RCC 7860 (cell line): ENCODE data around the gene PDIA4.
"Not testable (repeated sequence)": the region's sequence is repeated elsewhere in the genome, so short reads cannot be mapped to it uniquely, and the experiment has no call there.

ENCODE experiments used
- DNase-seq: peaks from one replicate; pipeline ENCODE4 v3.0.0-alpha.2; 2015; ENCODE audit warnings: low spot score
- FAIRE-seq: peaks from 2 replicates; lab custom pipeline; 2012; peaks lifted over from hg19 to GRCh38; lab: Jason Lieb, UNC

PDIA4 gene

GRCh38 chr7:149004405-149005370 is 23.6 kb downstream of the PDIA4 start:
- FAIRE-seq (no peak), DNase-seq (no peak)

- DNase-seq (no peak), FAIRE-seq (no peak)
Measured at GRCh38 chr7:149003560-149004305, 24.6 kb downstream of the PDIA4 start.

GRCh38 chr7:149003018-149003417 is 25.3 kb downstream of the PDIA4 start:
- DNase-seq (no peak), FAIRE-seq (no peak)

GRCh38 chr7:149002604-149003003 is 25.7 kb downstream of the PDIA4 start:
- FAIRE-seq (no peak), DNase-seq (no peak)

- no peak for FAIRE-seq
- DNase-seq = no peak
Measured at GRCh38 chr7:149001427-149002068, 26.8 kb downstream of the PDIA4 start.

- FAIRE-seq = no peak
- no peak for DNase-seq
Measured at GRCh38 chr7:149000961-149001360, 27.3 kb downstream of the PDIA4 start.

DNA sequence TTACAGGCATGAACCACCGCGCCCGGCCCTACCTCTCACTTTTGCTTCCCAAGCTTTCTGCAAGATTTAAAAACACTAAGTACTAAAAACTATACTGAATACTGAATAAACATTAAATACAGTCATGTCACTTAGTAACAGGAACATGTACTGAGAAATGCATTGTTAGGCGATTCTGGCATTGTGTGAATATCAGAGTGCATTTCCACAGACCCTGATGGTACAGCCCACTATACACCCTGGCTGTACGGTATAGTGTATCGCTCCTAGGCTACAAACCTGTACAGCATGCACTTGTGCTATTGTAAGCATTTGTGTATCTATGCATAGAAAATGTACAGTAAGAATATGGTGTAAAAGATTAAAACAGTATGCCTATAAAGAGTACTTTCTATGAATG is 29.1 kb downstream of the PDIA4 start:
- DNase-seq (no peak), FAIRE-seq (no peak)

GRCh38 chr7:148997497-148997896 is 30.8 kb downstream of the PDIA4 start:
- FAIRE-seq (no peak), DNase-seq (no peak)

DNA sequence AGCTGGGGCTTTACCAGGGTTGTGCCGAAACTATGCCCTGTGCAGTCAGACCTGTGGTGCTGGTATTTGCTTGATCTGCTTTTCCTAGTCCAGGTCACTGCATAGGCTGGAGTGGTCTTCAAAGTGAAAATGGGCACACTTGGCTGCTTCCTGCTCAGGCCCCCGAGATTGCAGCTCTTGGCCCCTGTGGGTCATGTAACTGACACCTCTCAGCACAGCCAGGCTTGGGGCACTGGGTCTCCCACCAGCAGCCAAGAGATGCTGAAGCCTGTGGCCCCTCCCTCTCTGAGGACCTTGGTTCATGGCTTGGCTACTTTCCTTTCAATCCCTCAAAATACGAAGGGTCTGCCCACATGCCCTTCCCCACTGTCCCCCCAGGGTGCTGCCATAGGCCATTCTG is 33.7 kb downstream of the PDIA4 start:
- no peak for DNase-seq
- FAIRE-seq = no peak

DNA sequence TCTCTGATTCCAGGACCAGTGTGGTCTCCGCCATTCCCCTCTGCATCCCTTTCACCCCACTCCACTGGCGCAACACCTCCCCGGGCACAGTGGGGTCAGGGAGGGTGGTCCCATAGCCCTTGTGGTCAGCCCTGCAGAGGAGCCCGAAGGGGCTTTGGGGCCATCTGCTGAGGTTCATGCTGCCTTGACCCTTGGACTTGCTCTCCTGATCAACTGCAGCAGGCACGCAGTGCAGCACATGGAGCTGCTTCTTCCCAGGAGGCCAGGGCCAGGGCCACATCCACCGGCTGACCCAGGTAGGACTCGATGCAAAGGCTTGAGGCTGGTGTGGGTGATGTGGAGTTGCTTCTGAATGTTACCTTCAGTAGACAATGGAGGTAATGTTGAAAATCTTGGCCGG is 35.1 kb downstream of the PDIA4 start:
- FAIRE-seq (no peak), DNase-seq (no peak)

GRCh38 chr7:148991536-148991935 is 36.8 kb downstream of the PDIA4 start:
- DNase-seq = no peak
- no peak for FAIRE-seq

DNA sequence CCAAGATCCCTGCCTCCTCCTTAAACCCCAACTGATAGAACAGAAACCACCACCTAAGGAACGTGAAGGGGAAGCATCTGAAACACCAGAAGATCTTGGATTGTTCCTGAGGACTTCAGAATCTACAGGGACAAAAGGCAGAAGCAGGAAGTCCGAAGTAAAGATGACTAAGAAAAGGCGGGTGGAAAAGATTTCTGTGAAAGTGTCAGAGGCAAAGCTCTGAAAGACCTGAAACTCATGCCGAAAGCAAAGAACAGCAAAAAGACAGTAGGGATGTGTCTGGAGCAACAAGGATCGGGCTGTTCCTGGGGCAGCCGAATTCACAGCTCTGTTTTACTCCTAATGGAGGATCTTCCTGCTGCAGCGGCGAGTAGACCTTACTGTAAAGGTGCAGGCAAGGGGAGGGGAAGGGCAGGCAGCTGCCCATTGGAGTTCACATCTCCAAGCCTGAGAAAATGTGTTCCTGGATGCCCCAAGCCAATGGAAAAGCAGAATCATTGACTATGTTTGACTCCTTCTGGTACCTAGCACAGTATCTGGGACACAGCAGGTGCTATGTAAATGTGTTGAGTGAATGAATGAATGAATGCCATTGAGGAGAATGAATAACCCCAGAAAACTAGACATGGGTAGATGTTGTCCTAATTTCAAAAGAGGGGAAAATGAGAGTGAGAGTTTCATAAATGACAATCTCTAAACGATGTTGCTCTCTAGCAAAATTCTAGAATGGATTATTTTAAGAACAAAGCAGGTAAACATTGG is 40.4 kb downstream of the PDIA4 start:
- FAIRE-seq = no peak
- peak; percentile 29 for DNase-seq

DNA sequence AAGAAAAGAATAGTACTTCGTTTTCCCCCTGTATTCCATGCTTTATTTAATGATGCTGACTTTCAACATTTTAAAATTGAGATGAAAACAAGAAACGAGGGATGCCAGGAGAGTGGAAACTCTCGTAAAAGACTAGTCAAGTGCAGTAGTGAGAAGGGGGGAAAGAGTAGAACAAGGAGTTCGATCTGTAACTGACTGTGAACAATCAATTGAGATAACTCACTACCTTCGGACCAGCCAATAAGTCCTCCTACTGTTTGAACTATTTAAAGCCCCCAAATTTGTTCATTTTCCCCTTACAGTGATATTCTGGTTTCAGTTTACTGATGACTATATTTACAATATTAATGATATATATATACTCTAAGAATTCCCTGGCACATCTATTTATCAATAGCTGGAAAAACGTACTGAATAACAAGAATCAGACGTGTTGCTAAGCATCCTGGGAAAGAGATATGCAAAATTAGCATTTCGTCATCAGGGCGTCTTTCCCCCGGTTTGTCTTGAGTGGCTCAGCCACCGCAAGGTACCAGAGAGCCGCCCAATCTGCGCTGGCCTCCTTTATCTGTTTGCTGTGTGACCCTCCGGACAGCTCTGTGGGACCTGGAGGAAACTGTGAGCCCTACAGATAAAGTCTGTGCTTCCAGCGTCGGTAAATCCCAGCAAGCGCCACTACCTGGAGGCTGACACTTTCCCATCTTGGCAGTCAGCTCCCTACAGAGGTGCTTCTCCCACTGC is 41.1 kb downstream of the PDIA4 start:
- FAIRE-seq (peak; percentile 85), DNase-seq (peak; percentile 90)

- DNase-seq (no peak), FAIRE-seq (no peak)
Measured at GRCh38 chr7:148986742-148987009, 41.6 kb downstream of the PDIA4 start.

DNA sequence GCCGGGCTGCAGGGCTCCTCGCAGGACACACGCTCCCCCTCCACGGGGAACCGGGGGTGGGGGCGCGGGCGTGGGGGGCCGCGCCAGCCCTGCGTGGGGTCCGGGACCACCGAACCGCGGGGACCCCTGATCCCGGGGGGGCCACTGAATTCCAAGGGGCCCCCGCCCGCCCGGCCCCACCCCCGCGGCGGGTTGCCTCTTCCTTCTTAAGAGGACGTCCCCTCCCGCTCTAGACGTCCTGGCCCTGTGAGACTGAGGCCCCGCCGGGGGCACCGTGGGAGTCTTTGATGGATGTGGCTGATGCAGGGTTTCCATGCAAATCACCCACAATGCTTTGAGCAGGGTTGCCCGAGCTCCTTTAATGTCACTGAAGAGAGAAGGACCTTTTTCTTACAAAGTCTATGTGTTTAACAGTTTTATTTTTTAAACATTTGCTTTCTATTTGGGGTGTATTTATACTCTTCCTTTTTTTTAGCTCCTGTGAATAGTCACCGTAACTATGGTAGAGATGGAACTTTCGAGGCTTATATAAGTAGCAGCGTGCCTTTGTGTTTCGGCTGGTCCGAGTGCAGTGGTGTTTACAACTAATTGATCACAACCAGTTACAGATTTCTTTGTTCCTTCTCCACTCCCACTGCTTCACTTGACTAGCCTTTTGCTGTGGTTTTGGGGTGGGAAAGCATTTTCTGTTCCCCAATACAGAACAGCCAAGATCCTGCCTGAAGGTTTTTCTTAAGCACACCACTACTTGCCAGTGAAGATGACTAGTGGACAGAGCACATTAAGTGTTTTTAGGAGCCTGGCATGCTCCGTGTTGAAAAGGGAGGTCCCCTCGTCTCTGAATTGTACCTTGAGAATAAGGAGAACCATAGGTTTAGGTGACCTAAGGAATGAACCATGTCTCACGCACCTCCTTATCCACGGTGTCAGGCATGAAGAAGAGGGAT is 44.8 kb downstream of the PDIA4 start:
- FAIRE-seq = no peak
- peak; percentile 77 for DNase-seq

- DNase-seq = no peak
- no peak for FAIRE-seq
Measured at GRCh38 chr7:148982654-148983199, 45.6 kb downstream of the PDIA4 start.

- FAIRE-seq (no peak), DNase-seq (no peak)
Measured at GRCh38 chr7:148979827-148980226, 48.5 kb downstream of the PDIA4 start.

DNA sequence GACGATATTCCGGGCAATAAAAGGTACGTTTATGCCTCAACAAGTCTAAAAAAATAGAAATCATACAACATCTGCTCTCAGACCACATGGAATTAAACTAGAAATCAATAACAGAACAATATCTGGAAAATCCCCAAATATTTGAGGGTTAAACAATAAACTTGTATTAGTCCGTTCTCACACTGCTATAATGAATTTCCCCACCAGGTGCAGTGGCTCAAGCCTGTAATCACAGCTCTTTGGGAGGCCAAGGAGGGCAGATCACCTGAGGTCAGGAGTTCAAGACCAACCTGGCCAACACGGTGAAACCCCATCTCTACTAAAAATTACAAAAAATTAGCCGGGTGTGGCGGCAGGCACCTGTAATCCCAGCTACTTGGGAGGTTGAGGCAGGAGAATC is 49.2 kb downstream of the PDIA4 start:
- FAIRE-seq, DNase-seq: not testable (repeated sequence)

DNA sequence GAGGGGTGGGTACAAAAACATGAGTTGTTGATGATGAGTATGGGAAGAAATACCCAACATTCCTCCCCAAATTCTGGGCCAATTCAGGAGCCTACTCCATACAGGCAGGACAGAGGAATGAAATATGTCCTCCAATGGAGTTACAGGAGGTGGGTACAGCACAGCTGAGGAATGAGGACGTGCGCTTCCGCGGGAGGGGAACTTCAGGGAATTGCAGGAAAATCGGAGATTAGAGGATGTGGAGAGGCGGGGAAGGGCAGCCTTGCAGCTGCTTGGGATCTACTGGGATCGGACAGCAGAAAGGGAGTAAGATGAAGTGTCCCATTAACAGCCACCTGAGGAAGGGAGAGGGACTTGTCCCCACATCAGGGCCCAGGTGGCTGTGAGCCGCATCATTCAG is 50.2 kb downstream of the PDIA4 start:
- no peak for DNase-seq
- FAIRE-seq = no peak
